Stomach (tissue), 9 donors: ENCODE results near the gene ABHD17B. TPM values are rescaled to one million over a fixed set of nuclear protein-coding genes. Genes with fewer than 3 reads are reported as not detected.

Source experiments
- DNase-seq, 2 donors: peaks; one replicate each; pipeline versions ENCODE4 v3.0.0 to v3.0.0-alpha.2; 2013 to 2019
- H3K27ac ChIP-seq, 5 donors: fragments of 200-600 bp in 4 of 5; sonication (generic) in 4 of 5; one replicate each; pipeline ENCODE4 v1.5.1; 2013 to 2019; ENCODE audit warnings: mild to moderate bottlenecking in 1 of 5, moderate library complexity in 1 of 5
- H3K27me3 ChIP-seq, 3 donors: fragments of 200-600 bp; sonication (generic); one replicate each; pipeline ENCODE4 v1.5.1; 2017 to 2019; ENCODE audit warnings: mixed run types in 1 of 3
- H3K36me3 ChIP-seq, 4 donors: fragments of 200-600 bp; sonication (generic); 1 replicate in 3 of 4; 2 replicates in 1 of 4; pipeline ENCODE4 v1.5.1; 2016 to 2019
- H3K4me1 ChIP-seq, 4 donors: fragments of 200-600 bp; sonication (generic); one replicate each; pipeline ENCODE4 v1.5.1; 2016 to 2019
- H3K4me3 ChIP-seq, 4 donors: fragments of 200-600 bp; sonication (generic) in 3 of 4; one replicate each; pipeline ENCODE4 v1.5.1; 2016 to 2019; ENCODE audit warnings: mild to moderate bottlenecking in 1 of 4
- H3K9me3 ChIP-seq, 4 donors: fragments of 200-600 bp; sonication (generic); one replicate each; pipeline ENCODE4 v1.5.1; 2016 to 2019
- CTCF ChIP-seq, 7 experiments: fragments of 450-650 bp in 4 of 7; fragments of 200-600 bp in 3 of 7; sonication (generic) in 3 of 7; IDR thresholded peaks; one replicate each; pipeline ENCODE4 v1.5.1; 2016 to 2019; ENCODE audit warnings: antibody characterized with exemption in 7 of 7, control low read depth in 2 of 7, mild to moderate bottlenecking in 1 of 7
- EP300 ChIP-seq: sonication (generic); formaldehyde crosslinking; IDR thresholded peaks from one replicate; pipeline ENCODE4 v1.6.1; 2017; ENCODE audit warnings: antibody characterized with exemption
- POLR2A ChIP-seq, 4 donors: fragments of 450-650 bp; IDR thresholded peaks; one replicate each; pipeline ENCODE4 v1.6.1; 2016; ENCODE audit warnings: antibody characterized with exemption in 4 of 4, control low read depth in 2 of 4, mild to moderate bottlenecking in 1 of 4, moderate library complexity in 1 of 4
- POLR2AphosphoS5 ChIP-seq, 3 donors: sonication (generic); formaldehyde crosslinking; IDR thresholded peaks; one replicate each; pipeline ENCODE4 v1.6.1; 2016; ENCODE audit warnings: antibody characterized with exemption in 3 of 3
- whole genome bisulfite sequencing, 5 donors: extraction: QIAGEN DNeasy Blood & Tissue Kit in 3 of 5; methylation state at CpG; one replicate each; pipeline versions ENCODE4 v1.1.5 to v1.1.7; 2013 to 2018; 5-methylcytosine and 5-hydroxymethylcytosine counted together
- intact Hi-C: fragments of 100-400 bp; cut with DNase I; formaldehyde crosslinking; loops from one replicate; pipeline ENCODE4 v1.15.1; 2023; ENCODE audit warnings: low total_unique reads
- polyA plus RNA-seq, 3 donors: library from polyadenylated mRNA; stranded (reverse); fragments of 200-250 nt; gene quantifications; one replicate each; pipeline ENCODE4 v1.2.3, GENCODE V29; 2013
- total RNA-seq, 5 donors: library from RNA; depleted of rRNA; stranded (reverse); fragments of >200 nt; gene quantifications; one replicate each; pipeline versions ENCODE4 v1.1.0 to v1.2.3, GENCODE V29; 2014 to 2016
- donor health status: healthy with polysubstance abuse.
- donor health status: Bipolar disorder and iron deficiency.
- donor health status: healthy.

Gene ABHD17B
- total and polyA plus RNA-seq, 8 donors, result 4.0 to 57.5 (median 11.2) TPM

- TF ChIP-seq CTCF (IDR thresholded peaks at IDR 0.05) (no peak), EP300 (no peak), POLR2A (IDR thresholded peaks at IDR 0.05) (no peak)
- Histone ChIP-seq H3K4me1 (peaks cover 13 to 57% (median 40%) of the 10 kb centered on the region in 4 donors), H3K36me3 (no peaks in the 10 kb centered on the region), H3K9me3 (no peaks in the 10 kb centered on the region), H3K27me3 (no peaks in the 10 kb centered on the region), H3K27ac (peak overlapping the region; percentile 88 to 97 (median 95)), H3K4me3 (peak overlapping the region; percentile 77 to 84 (median 84))
- WGBS, 5 donors, result 0 to 1% (median 0%) methylated on average over 9 of the region's 9 CpGs
- intact Hi-C loops, result no loop called here
- DNase-seq, result peak in 1 of 2 donors; percentile 46
Measured at GRCh38 chr9:71911908-71912335, 929 bp upstream of the ABHD17B start.

- WGBS, 5 donors, result 0% methylated on average over 20 to 56 of the region's 56 CpGs
- H3K36me3 ChIP-seq, result peaks cover 0 to 4% (median 2%) of the 10 kb centered on the region in 4 donors
- H3K27me3 ChIP-seq, result no peaks in the 10 kb centered on the region
- intact Hi-C loops, result no loop called here
- H3K4me1 ChIP-seq, result peaks cover 13 to 65% (median 42%) of the 10 kb centered on the region in 4 donors
- DNase-seq, result no peak
- peak overlapping the region; percentile 77 to 84 (median 84) for H3K4me3 ChIP-seq
- H3K9me3 ChIP-seq, result no peaks in the 10 kb centered on the region
- peak overlapping the region; percentile 88 to 97 (median 95) for H3K27ac ChIP-seq
- peak in 1 of 7 experiments; percentile 8 for TF ChIP-seq CTCF (IDR thresholded peaks at IDR 0.05)
- no peak for TF ChIP-seq POLR2A (IDR thresholded peaks at IDR 0.05)
Measured at GRCh38 chr9:71910650-71911060, 338 bp downstream of the ABHD17B start.

GRCh38 chr9:71909887-71910649 is 925 bp downstream of the ABHD17B start:
- TF ChIP-seq CTCF (IDR thresholded peaks at IDR 0.05) (no peak), POLR2AphosphoS5 (IDR thresholded peaks at IDR 0.05) (no peak), EP300 (no peak), POLR2A (IDR thresholded peaks at IDR 0.05) (no peak)
- Histone ChIP-seq H3K36me3 (peaks cover 0 to 4% (median 2%) of the 10 kb centered on the region in 4 donors), H3K27me3 (no peaks in the 10 kb centered on the region), H3K4me3 (peak overlapping the region; percentile 77 to 84 (median 84)), H3K4me1 (peaks cover 13 to 65% (median 42%) of the 10 kb centered on the region in 4 donors), H3K27ac (peak overlapping the region; percentile 88 to 97 (median 95)), H3K9me3 (no peaks in the 10 kb centered on the region)
- intact Hi-C loops, result no loop called here
- DNase-seq, result peak; percentile 52 to 86
- 0 to 1% (median 0%) methylated on average over 21 to 47 of the region's 47 CpGs for WGBS, 5 donors

GRCh38 chr9:71908825-71909224 is 2.2 kb downstream of the ABHD17B start:
- Histone ChIP-seq H3K36me3 (peaks cover 0 to 4% (median 2%) of the 10 kb centered on the region in 4 donors), H3K27me3 (no peaks in the 10 kb centered on the region), H3K27ac (no peak overlapping the region), H3K4me1 (peaks cover 14 to 71% (median 45%) of the 10 kb centered on the region in 4 donors), H3K9me3 (no peaks in the 10 kb centered on the region), H3K4me3 (peak overlapping the region in 3 of 4 donors; percentile 77 to 84 (median 83))
- intact Hi-C loops, result no loop called here
- no peak for DNase-seq
- 36 to 86% (median 69%) methylated on average over 1 of the region's 1 CpG for WGBS, 5 donors
- no peak for TF ChIP-seq EP300
- TF ChIP-seq POLR2AphosphoS5 (IDR thresholded peaks at IDR 0.05), result no peak
- TF ChIP-seq POLR2A (IDR thresholded peaks at IDR 0.05), result no peak
- TF ChIP-seq CTCF (IDR thresholded peaks at IDR 0.05), result no peak
